Activated naive CD8-positive, alpha-beta T cell treated with anti-CD3 and anti-CD28 coated beads, Interleukin-2, amount 10 ng/mL, durations not matched to agents 7 days and 5 days (primary cell): Measurements from ENCODE around the gene LCT. TPM values are rescaled to one million over a fixed set of nuclear protein-coding genes. Genes with fewer than 3 reads are reported as not detected.
"Not testable (repeated sequence)": the region's sequence is repeated elsewhere in the genome, so short reads cannot be mapped to it uniquely, and the experiment has no call there.

Experiments
- ATAC-seq: fragments of 150-1000 bp; cut with Tn5 transposase; one replicate; pipeline ENCODE4 v1.10.0; 2021; ENCODE audit warnings: low read depth, moderate library complexity
- POLR2A ChIA-PET: fragments of 350-600 bp; sonication (Branson Sonifier 250); formaldehyde crosslinking; loops from one replicate; lab custom pipeline; 2021; ENCODE audit warnings: antibody characterized with exemption; lab: Charles Lee
- DNase-seq: peaks from one replicate; pipeline ENCODE4 v3.0.0; 2021
- H3K27ac Mint-ChIP-seq: one replicate; pipeline ENCODE4 v1.8.0; 2022; ENCODE audit warnings: mild to moderate bottlenecking, mixed read lengths
- H3K27me3 Mint-ChIP-seq: one replicate; pipeline ENCODE4 v1.8.0; 2022; ENCODE audit warnings: mild to moderate bottlenecking, moderate library complexity, mixed read lengths
- H3K36me3 Mint-ChIP-seq: one replicate; pipeline ENCODE4 v1.8.0; 2021; ENCODE audit warnings: mild to moderate bottlenecking, mixed read lengths
- H3K4me1 Mint-ChIP-seq: one replicate; pipeline ENCODE4 v1.8.0; 2021; ENCODE audit warnings: mixed read lengths
- H3K4me3 Mint-ChIP-seq: one replicate; pipeline ENCODE4 v1.8.0; 2022; ENCODE audit warnings: mild to moderate bottlenecking, moderate library complexity, mixed read lengths
- H3K9me3 Mint-ChIP-seq: one replicate; pipeline ENCODE4 v1.8.0; 2021; ENCODE audit warnings: mixed read lengths
- total RNA-seq, 2 experiments: library from RNA; stranded (reverse); gene quantifications; one replicate each; pipeline ENCODE4 v1.2.3, GENCODE V29; 2021

LCT gene
- total RNA-seq, 2 experiments from 2014 or later = 0.14 to 0.39 TPM

- peaks cover 21% of the 10 kb centered on the region for H3K36me3 Mint-ChIP-seq
- peaks cover 2% of the 10 kb centered on the region for H3K4me1 Mint-ChIP-seq
- no peak overlapping the region for H3K4me3 Mint-ChIP-seq
- POLR2A ChIA-PET = no interaction called here
- H3K27me3 Mint-ChIP-seq = no peaks in the 10 kb centered on the region
- ATAC-seq (no peak), DNase-seq (no peak)
- H3K27ac Mint-ChIP-seq = no peak overlapping the region
- H3K9me3 Mint-ChIP-seq = peaks cover 15% of the 10 kb centered on the region
Measured at GRCh38 chr2:135802350-135802749, 34.6 kb downstream of the LCT start.

DNA sequence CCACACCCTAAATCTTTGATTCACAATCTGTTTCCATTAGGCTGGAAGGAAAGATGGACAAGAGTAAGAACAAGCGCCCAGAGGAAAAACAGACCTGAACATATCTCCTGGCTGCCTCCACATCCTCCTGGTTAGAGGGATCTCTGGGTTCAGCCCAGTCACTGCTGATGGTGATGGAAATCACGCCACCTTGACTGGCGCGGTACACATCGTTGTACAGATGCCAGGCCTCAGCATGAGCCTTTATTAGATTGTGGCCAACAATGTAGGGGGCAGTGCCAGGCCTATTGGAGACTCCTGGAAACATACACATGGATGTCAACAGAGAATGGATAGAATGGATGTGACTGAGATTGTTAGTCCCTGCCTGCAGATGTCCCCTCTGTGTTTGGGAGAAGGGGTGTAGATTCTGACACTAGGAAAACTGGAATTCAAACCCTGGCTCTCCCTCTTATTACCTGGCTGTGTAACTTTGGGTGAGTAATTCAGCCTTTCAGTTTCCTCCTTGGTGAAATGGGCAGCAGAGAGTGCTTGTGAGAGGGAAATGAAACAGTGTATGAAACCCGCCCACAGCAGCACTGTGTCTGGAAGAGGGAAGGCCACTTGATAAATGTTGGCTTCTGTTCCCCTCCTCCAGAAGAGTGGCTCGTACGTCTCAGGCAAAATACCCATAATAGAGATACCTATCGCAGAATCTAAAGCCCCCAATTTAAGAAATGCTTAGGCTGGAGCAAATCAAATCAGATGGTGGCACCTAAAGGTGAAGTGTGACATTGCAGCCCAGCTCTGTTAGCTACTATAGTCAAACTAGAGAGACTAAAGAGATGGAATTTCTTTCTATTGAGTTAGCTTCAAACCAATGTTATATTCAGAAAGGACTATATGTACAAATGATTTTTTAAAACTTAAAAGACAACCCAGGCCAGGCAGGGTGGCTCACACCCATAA is 36.2 kb downstream of the LCT start:
- Mint-ChIP-seq H3K27ac (no peak overlapping the region), H3K36me3 (peaks cover 21% of the 10 kb centered on the region), H3K27me3 (no peaks in the 10 kb centered on the region), H3K9me3 (peaks cover 15% of the 10 kb centered on the region), H3K4me1 (peaks cover 4% of the 10 kb centered on the region), H3K4me3 (no peak overlapping the region)
- POLR2A ChIA-PET = no interaction called here
- ATAC-seq = no peak
- no peak for DNase-seq

DNA sequence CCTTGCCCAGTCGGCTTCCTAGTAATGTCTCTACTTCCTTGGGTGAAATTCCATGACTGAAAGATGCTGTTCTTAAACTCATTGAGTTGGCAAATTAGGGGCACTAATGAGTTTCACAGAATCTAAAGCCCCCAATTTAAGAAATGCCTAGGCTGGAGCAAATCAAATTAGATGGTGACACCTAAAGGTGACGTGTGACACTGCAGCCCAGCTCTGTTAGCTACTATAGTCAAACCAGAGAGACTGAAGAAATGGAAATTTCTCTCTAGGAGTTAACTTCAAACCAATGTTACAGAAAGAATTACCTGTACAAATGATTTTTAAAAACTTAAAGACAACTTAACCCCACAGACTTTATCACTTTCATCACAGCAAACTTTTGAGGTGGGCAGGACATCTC is 37.2 kb downstream of the LCT start:
- POLR2A ChIA-PET = interaction anchor here (0.9 kb wide), 1 partner anchor 59 kb away, joined by 3 read pairs; no protein-coding TSS in a partner anchor
- Mint-ChIP-seq H3K27ac (no peak overlapping the region), H3K4me1 (peaks cover 10% of the 10 kb centered on the region), H3K9me3 (peaks cover 15% of the 10 kb centered on the region), H3K4me3 (no peak overlapping the region), H3K36me3 (peaks cover 21% of the 10 kb centered on the region), H3K27me3 (no peaks in the 10 kb centered on the region)
- DNase-seq (no peak), ATAC-seq (no peak)

DNA sequence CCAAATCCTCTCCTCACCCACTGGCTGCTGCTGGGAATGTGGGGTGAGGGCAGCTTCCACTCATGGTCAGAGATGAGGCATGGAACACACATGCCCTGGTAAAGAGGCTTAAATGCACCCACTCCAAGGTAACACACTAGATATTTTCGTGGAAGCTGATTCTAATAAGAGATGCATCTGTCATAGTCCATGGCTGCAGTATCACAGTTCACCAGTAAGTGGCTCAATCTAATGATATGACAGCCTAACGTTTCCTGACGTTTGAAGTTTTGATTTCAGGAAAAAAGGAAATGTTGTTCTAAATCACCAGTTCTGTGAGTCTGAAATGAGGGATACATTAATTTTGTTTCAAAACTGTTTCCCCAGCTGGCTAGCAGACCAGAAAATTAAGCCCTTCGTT is 38.2 kb downstream of the LCT start:
- Mint-ChIP-seq H3K4me3 (no peak overlapping the region), H3K9me3 (peaks cover 15% of the 10 kb centered on the region), H3K36me3 (peaks cover 21% of the 10 kb centered on the region), H3K4me1 (peaks cover 14% of the 10 kb centered on the region), H3K27ac (no peak overlapping the region), H3K27me3 (no peaks in the 10 kb centered on the region)
- DNase-seq (no peak), ATAC-seq (no peak)
- POLR2A ChIA-PET = interaction anchor here (1.8 kb wide), 1 partner anchor 57 kb away, joined by 5 read pairs; the partner anchor contains the start of gene UBXN4

DNA sequence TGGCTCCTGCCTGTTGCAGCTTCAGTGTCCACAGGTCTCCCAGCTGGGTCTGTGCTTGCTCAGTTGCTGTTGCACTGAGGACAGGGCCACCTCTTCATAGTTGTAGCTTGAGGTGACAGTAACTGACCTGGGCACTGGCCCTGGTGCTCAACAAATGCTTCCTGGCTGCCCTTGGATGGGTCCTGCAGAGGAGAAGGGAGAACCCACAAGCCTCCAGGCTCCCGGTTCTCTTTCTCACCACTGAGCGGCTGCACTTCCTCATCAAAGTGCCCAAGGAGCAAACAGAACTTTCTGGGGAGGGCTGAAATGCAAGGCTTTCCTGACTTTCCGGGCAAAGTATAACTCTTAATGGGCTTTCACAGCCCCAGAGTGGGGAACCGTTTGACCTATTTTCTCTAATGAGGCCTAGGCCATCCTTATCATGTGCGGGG is 38.7 kb downstream of the LCT start:
- Mint-ChIP-seq H3K9me3 (peaks cover 15% of the 10 kb centered on the region), H3K27me3 (no peaks in the 10 kb centered on the region), H3K4me1 (peaks cover 14% of the 10 kb centered on the region), H3K27ac (no peak overlapping the region), H3K4me3 (no peak overlapping the region), H3K36me3 (peaks cover 21% of the 10 kb centered on the region)
- ATAC-seq (no peak), DNase-seq (no peak)
- POLR2A ChIA-PET = interaction anchor here (1.8 kb wide), 1 partner anchor 57 kb away, joined by 5 read pairs; the partner anchor contains the start of gene UBXN4

DNA sequence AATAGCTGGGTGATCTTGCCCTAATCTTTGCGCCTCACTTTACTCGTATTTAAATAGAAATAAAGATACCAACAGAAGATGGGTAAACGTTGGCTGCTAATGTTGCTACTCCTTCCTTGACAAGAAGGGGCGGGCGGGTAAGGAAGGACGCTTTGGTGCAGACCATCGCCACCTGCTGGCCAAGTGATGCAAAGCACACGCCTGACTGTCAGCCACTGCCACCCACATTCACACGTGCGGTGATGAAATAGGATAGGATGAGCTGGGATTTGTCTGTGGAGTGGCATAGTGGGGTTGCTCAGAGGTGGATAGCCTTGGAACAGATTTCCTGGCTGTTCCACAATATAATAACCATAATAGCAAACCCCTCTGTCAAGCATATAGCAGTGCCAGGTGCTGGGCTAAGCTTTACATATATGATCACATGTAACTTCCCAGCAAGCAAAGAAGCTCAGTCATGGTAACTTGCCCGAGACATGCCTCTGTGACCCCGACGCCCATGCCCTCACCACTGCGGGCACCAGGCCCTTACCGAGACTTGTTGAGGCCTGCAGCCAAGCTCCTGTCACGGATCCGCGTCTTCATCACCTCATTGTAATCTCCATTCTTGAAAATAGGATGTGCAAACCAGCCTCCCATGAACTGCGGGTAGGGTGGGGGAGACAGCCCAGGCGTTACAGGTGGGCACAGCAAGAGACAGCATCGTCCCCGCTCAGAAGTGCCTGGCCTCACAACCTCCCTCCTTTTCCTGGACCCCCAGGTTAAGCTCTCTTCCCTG is 39.3 kb downstream of the LCT start:
- peaks cover 15% of the 10 kb centered on the region for H3K9me3 Mint-ChIP-seq
- peaks cover 18% of the 10 kb centered on the region for H3K4me1 Mint-ChIP-seq
- H3K27ac Mint-ChIP-seq = no peak overlapping the region
- no peak overlapping the region for H3K4me3 Mint-ChIP-seq
- H3K36me3 Mint-ChIP-seq = peaks cover 21% of the 10 kb centered on the region
- DNase-seq (peak; percentile 78), ATAC-seq (peak; percentile 75)
- POLR2A ChIA-PET = interaction anchor here (0.6 to 1.8 kb wide), 4 partner anchors 23 to 114 kb away, joined by 3 to 6 read pairs (median 4); partner anchors contain the start of gene UBXN4
- no peaks in the 10 kb centered on the region for H3K27me3 Mint-ChIP-seq

GRCh38 chr2:135796606-135797005 is 40.4 kb downstream of the LCT start:
- peaks cover 24% of the 10 kb centered on the region for H3K4me1 Mint-ChIP-seq
- H3K27me3 Mint-ChIP-seq = no peaks in the 10 kb centered on the region
- peaks cover 11% of the 10 kb centered on the region for H3K9me3 Mint-ChIP-seq
- ATAC-seq (no peak), DNase-seq (no peak)
- no peak overlapping the region for H3K4me3 Mint-ChIP-seq
- peaks cover 15% of the 10 kb centered on the region for H3K36me3 Mint-ChIP-seq
- POLR2A ChIA-PET = interaction anchor here (0.6 to 1.8 kb wide), 4 partner anchors 22 to 113 kb away, joined by 3 to 6 read pairs (median 4); partner anchors contain the start of gene UBXN4
- H3K27ac Mint-ChIP-seq = no peak overlapping the region

DNA sequence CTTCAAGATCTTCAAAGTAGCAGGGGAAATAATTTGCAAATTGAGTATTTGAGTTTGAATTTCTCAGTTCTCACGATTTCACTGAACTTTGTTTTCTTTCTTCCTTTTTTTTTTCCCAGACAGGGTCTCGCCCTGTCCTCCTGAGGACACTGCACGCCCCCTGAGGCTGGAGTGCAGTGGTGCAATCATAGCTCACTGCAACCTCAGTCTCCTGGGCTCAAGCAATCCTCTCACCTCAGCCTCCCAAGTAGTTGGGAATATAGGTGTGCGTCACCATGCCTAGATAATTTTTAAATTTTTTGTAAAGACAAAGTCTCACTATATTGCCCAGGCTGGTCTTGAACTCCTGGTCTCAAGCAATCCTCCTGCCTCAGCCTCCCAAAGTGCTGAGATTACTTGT is 41.3 kb downstream of the LCT start:
- POLR2A ChIA-PET, ATAC-seq, DNase-seq, H3K27ac Mint-ChIP-seq, H3K36me3 Mint-ChIP-seq, H3K9me3 Mint-ChIP-seq, H3K4me3 Mint-ChIP-seq, H3K27me3 Mint-ChIP-seq: not testable (repeated sequence)
- H3K4me1 Mint-ChIP-seq = peaks cover 26% of the 10 kb centered on the region

GRCh38 chr2:135792401-135793150 is 44.4 kb downstream of the LCT start:
- POLR2A ChIA-PET = interaction anchor here (1.1 kb wide), 1 partner anchor 83 kb away, joined by 5 read pairs; no protein-coding TSS in a partner anchor
- H3K27ac Mint-ChIP-seq = peak overlapping the region; percentile 8
- no peaks in the 10 kb centered on the region for H3K9me3 Mint-ChIP-seq
- H3K4me1 Mint-ChIP-seq = peaks cover 26% of the 10 kb centered on the region
- ATAC-seq = peak; percentile 38
- no peak for DNase-seq
- no peaks in the 10 kb centered on the region for H3K27me3 Mint-ChIP-seq
- H3K4me3 Mint-ChIP-seq = no peak overlapping the region
- no peaks in the 10 kb centered on the region for H3K36me3 Mint-ChIP-seq

DNA sequence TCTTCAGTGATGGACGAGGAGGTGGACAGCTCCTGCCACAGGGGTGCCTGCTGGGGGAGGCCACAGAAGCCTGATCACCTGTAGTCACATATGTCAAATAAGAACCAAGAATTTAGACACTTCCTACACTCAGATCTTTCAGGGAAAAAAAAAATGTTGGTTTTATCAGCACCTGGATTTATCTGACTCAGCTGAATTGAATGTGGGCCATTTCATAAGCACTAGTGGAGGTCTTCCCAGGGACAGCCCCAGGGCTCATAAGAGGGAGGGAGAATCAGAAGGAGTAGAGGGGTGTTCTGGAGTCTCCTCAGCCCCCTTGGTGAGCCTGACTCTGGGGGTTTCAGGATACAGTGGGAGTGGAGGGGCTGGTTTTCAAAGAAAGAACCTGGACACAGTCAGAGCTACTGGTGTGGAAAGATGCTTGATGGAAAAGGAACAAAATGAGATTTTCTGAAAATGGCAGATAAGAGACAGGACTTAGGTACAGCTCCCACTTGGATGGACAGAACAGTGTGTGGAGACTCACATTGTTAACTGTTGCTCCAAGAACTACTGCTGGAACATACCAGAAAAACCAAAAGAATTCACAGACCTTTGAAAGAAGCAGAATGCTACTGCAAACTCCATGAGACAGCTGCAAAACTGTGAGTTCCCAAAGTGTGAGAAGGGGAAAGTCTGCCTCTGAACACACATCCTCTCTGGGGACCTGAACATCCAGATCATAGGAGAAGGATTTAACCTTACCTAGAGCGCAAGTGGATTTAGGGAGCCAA is 45.4 kb downstream of the LCT start:
- Mint-ChIP-seq H3K9me3 (no peaks in the 10 kb centered on the region), H3K4me3 (no peak overlapping the region), H3K4me1 (peaks cover 23% of the 10 kb centered on the region), H3K36me3 (peaks cover 5% of the 10 kb centered on the region), H3K27ac (peak overlapping the region; percentile 65), H3K27me3 (no peaks in the 10 kb centered on the region)
- ATAC-seq (no peak), DNase-seq (no peak)
- POLR2A ChIA-PET = interaction anchor here (1.1 kb wide), 1 partner anchor 84 kb away, joined by 5 read pairs; no protein-coding TSS in a partner anchor

GRCh38 chr2:135790423-135790822 is 46.6 kb downstream of the LCT start:
- POLR2A ChIA-PET = no interaction called here
- Mint-ChIP-seq H3K27ac (no peak overlapping the region), H3K36me3 (peaks cover 12% of the 10 kb centered on the region), H3K27me3 (no peaks in the 10 kb centered on the region), H3K4me3 (no peak overlapping the region), H3K4me1 (peaks cover 20% of the 10 kb centered on the region), H3K9me3 (no peaks in the 10 kb centered on the region)
- ATAC-seq = no peak
- DNase-seq = no peak

- H3K27me3 Mint-ChIP-seq = no peaks in the 10 kb centered on the region
- DNase-seq (no peak), ATAC-seq (no peak)
- POLR2A ChIA-PET = no interaction called here
- no peak overlapping the region for H3K27ac Mint-ChIP-seq
- H3K4me1 Mint-ChIP-seq = peaks cover 3% of the 10 kb centered on the region
- no peak overlapping the region for H3K4me3 Mint-ChIP-seq
- H3K9me3 Mint-ChIP-seq = peaks cover 3% of the 10 kb centered on the region
- H3K36me3 Mint-ChIP-seq = peaks cover 33% of the 10 kb centered on the region
Measured at GRCh38 chr2:135786823-135787222, 50.2 kb downstream of the LCT start.
